ENCODE data around the gene DGKB. TPM values are rescaled to one million over a fixed set of nuclear protein-coding genes. Genes with fewer than 3 reads are reported as not detected.

Gene DGKB
- total RNA-seq, 8 experiments from 2014 or later, result 0.22 to 13.6 (median 9.0) TPM

DNA sequence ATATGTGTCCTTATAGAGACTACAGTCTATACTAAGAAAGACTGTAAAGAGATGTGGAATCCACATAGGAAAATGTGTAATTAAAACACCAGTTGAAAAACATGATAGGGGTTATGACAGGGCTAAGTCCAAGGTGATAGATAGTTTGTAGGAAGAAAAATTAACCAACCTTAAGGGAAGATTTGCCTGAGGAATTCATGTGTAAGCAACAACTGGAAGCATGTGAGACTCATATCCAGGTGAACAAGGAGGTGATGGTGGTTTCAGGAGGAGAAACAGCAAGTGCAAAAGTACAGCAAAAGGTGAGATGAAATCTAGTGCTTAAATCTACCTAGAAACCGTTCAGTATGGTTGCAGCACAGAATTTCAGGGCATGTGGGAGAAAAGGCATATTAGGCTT, 696.4 kb downstream of the DGKB start:
- in situ Hi-C loops (cut with MboI; ENCODE audit: low pct_unique_long_range_greater_than_20kb in 2 of 9, low sequenced_read_pairs in 9 of 9, unreplicated experiment in 9 of 9), result no loop called here
- no peak overlapping the region for H3K27ac ChIP-seq
- no peaks in the 10 kb centered on the region for H3K4me1 ChIP-seq (replicated peaks in 1 of 2)
- no peak for ATAC-seq (replicated peaks in 6 of 8)
- H3K4me3 ChIP-seq, result no peak overlapping the region
- WGBS, 10 experiments, result 0 to 100% (median 75%) methylated on average over 1 of the region's 1 CpG

DNA sequence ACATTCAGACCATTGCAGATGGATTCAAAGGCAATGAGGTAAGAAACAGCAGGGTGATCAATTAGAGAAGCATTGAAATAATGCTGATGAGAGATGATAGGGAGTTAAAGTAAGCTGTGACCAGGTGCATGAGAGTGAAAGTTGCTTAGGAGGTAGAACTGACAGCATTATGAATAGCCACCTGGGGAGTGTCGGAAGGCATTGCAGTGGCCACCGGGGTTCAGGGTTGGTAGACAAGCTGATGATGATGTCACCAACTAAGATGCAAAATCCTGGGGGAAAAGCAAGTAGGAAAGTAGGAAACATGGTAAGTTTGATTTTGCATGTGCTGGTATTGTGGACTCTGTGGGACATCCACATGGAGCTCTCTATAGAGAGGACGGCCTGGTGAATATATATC, 701.2 kb downstream of the DGKB start:
- WGBS, 10 experiments, result 60 to 94% (median 78%) methylated on average over 1 to 3 of the region's 3 CpGs; no CpG with 5 or more reads in 5 of the 10 experiments
- Histone ChIP-seq H3K4me3 (no peak overlapping the region), H3K4me1 (replicated peaks in 1 of 2) (peaks cover 0 to 4% of the 10 kb centered on the region in 2 donors), H3K27ac (no peak overlapping the region)
- ATAC-seq (replicated peaks in 6 of 8), result no peak
- in situ Hi-C loops (cut with MboI; ENCODE audit: low pct_unique_long_range_greater_than_20kb in 2 of 9, low sequenced_read_pairs in 9 of 9, unreplicated experiment in 9 of 9), result no loop called here

DNA sequence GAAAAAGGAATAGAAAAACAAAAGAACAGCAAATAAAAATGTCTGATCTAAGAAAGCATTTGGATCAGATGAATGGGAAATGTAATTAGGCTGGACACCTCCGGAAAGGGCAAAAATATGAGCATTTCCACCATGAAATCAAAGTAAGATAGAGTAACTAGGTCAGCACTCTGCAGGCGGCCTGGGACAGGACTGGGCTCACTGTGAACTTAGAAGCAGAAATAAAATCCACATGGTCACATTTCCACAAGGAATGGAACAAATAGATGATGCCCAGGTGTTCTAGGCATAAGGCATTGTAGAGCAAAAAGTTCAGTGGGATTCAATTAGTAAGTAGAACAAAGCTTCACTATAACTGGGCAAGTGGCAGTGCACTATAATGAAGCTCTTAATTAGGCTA, 703.2 kb downstream of the DGKB start:
- ATAC-seq (replicated peaks in 6 of 8), result no peak
- in situ Hi-C loops (cut with MboI; ENCODE audit: low pct_unique_long_range_greater_than_20kb in 2 of 9, low sequenced_read_pairs in 9 of 9, unreplicated experiment in 9 of 9), result no loop called here

GRCh38 chr7:14197280-14197679, 705.3 kb downstream of the DGKB start:
- no peak for ATAC-seq (replicated peaks in 6 of 8)
- Histone ChIP-seq H3K27ac (no peak overlapping the region), H3K4me3 (no peak overlapping the region), H3K4me1 (replicated peaks in 1 of 2) (peaks cover 4 to 6% of the 10 kb centered on the region in 2 donors)
- WGBS, 10 experiments, result 0 to 78% (median 64%) methylated on average over 1 to 3 of the region's 3 CpGs
- in situ Hi-C loops (cut with MboI; ENCODE audit: low pct_unique_long_range_greater_than_20kb in 2 of 9, low sequenced_read_pairs in 9 of 9, unreplicated experiment in 9 of 9), result no loop called here

More for the DNA sequence above, 703.2 kb downstream of the DGKB start:
- WGBS, 10 experiments, result 24 to 100% (median 83%) methylated on average over 1 to 2 of the region's 2 CpGs
- Histone ChIP-seq H3K4me1 (replicated peaks in 1 of 2) (peaks cover 4 to 6% of the 10 kb centered on the region in 2 donors), H3K27ac (no peak overlapping the region), H3K4me3 (no peak overlapping the region)

- 0 to 100% (median 83%) methylated on average over 1 to 2 of the region's 2 CpGs for WGBS, 10 experiments
- in situ Hi-C loops (cut with MboI; ENCODE audit: low pct_unique_long_range_greater_than_20kb in 2 of 9, low sequenced_read_pairs in 9 of 9, unreplicated experiment in 9 of 9), result no loop called here
- H3K4me1 ChIP-seq (replicated peaks in 1 of 2), result peaks cover 4 to 6% of the 10 kb centered on the region in 2 donors
- no peak overlapping the region for H3K4me3 ChIP-seq
- H3K27ac ChIP-seq, result no peak overlapping the region
- ATAC-seq (replicated peaks in 6 of 8), result no peak
These were observed 706.0 kb downstream of the DGKB start for GRCh38 chr7:14196555-14196954.

- Histone ChIP-seq H3K4me1 (replicated peaks in 1 of 2) (peaks cover 4 to 6% of the 10 kb centered on the region in 2 donors), H3K4me3 (no peak overlapping the region), H3K27ac (no peak overlapping the region)
- ATAC-seq (replicated peaks in 6 of 8), result peak in 1 of 8 experiments; percentile 18
- in situ Hi-C loops (cut with MboI; ENCODE audit: low pct_unique_long_range_greater_than_20kb in 2 of 9, low sequenced_read_pairs in 9 of 9, unreplicated experiment in 9 of 9), result no loop called here
- 13 to 100% (median 82%) methylated on average over 1 to 4 of the region's 4 CpGs for WGBS, 10 experiments
These were observed 706.7 kb downstream of the DGKB start for GRCh38 chr7:14195871-14196270.

- 20 to 74% (median 61%) methylated on average over 1 to 4 of the region's 4 CpGs; no CpG with 5 or more reads in 3 of the 10 experiments for WGBS, 10 experiments
- H3K27ac ChIP-seq, result no peak overlapping the region
- peaks cover 4 to 6% of the 10 kb centered on the region in 2 donors for H3K4me1 ChIP-seq (replicated peaks in 1 of 2)
- peak in 5 of 8 experiments; percentile 84 to 93 (median 91) for ATAC-seq (replicated peaks in 6 of 8)
- in situ Hi-C loops (cut with MboI; ENCODE audit: low pct_unique_long_range_greater_than_20kb in 2 of 9, low sequenced_read_pairs in 9 of 9, unreplicated experiment in 9 of 9), result no loop called here
- H3K4me3 ChIP-seq, result no peak overlapping the region
These were observed 707.5 kb downstream of the DGKB start for GRCh38 chr7:14195079-14195478.

- in situ Hi-C loops (cut with MboI; ENCODE audit: low pct_unique_long_range_greater_than_20kb in 2 of 9, low sequenced_read_pairs in 9 of 9, unreplicated experiment in 9 of 9), result no loop called here
- WGBS, 10 experiments, result 10 to 100% (median 70%) methylated on average over 1 to 4 of the region's 4 CpGs
- no peak overlapping the region for H3K4me3 ChIP-seq
- H3K27ac ChIP-seq, result no peak overlapping the region
- ATAC-seq (replicated peaks in 6 of 8), result no peak
- peaks cover 0 to 6% of the 10 kb centered on the region in 2 donors for H3K4me1 ChIP-seq (replicated peaks in 1 of 2)
These were observed 710.9 kb downstream of the DGKB start for GRCh38 chr7:14191686-14192098.

GRCh38 chr7:14184292-14184864, 718.2 kb downstream of the DGKB start:
- WGBS, 10 experiments, result 59 to 100% (median 89%) methylated on average over 1 to 3 of the region's 10 CpGs; no CpG with 5 or more reads in 4 of the 10 experiments
- no peaks in the 10 kb centered on the region for H3K4me1 ChIP-seq (replicated peaks in 1 of 2)
- ATAC-seq (replicated peaks in 6 of 8), result no peak
- no peak overlapping the region for H3K27ac ChIP-seq
- no peak overlapping the region for H3K4me3 ChIP-seq
- in situ Hi-C loops (cut with MboI; ENCODE audit: low pct_unique_long_range_greater_than_20kb in 2 of 9, low sequenced_read_pairs in 9 of 9, unreplicated experiment in 9 of 9), result no loop called here

- 22 to 100% (median 86%) methylated on average over 1 to 6 of the region's 6 CpGs; no CpG with 5 or more reads in 2 of the 10 experiments for WGBS, 10 experiments
- Histone ChIP-seq H3K4me1 (replicated peaks in 1 of 2) (no peaks in the 10 kb centered on the region), H3K27ac (no peak overlapping the region), H3K4me3 (no peak overlapping the region)
- in situ Hi-C loops (cut with MboI; ENCODE audit: low pct_unique_long_range_greater_than_20kb in 2 of 9, low sequenced_read_pairs in 9 of 9, unreplicated experiment in 9 of 9), result no loop called here
- ATAC-seq (replicated peaks in 6 of 8), result no peak
These were observed 722.8 kb downstream of the DGKB start for GRCh38 chr7:14179781-14180180.

- ATAC-seq (replicated peaks in 6 of 8), result no peak
- no peak overlapping the region for H3K4me3 ChIP-seq
- H3K27ac ChIP-seq, result no peak overlapping the region
- H3K4me1 ChIP-seq (replicated peaks in 1 of 2), result no peaks in the 10 kb centered on the region
- WGBS, 10 experiments, result 40 to 100% (median 90%) methylated on average over 1 to 5 of the region's 5 CpGs; no CpG with 5 or more reads in 4 of the 10 experiments
- in situ Hi-C loops (cut with MboI; ENCODE audit: low pct_unique_long_range_greater_than_20kb in 2 of 9, low sequenced_read_pairs in 9 of 9, unreplicated experiment in 9 of 9), result no loop called here
These were observed 724.7 kb downstream of the DGKB start for GRCh38 chr7:14177876-14178275.

DNA sequence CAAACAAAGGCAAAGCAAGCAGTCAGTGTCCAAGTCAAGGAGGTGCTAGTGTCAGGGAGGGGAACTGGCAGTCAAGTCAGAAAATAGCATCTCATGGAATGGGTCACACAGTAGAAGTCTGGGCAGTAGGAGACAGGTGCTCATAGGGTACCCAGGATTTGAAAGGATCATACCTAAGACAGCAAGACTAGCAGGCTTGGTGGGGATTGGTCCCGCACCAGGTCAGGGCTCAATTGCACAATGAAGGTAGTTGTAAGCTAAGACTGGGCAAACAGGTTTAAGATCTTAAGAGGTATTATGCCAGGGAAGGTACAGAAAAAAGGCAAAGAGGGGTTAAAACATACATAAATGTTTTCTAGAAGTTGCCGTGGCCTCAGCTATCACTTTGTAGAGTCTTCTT, 731.7 kb downstream of the DGKB start:
- no peak overlapping the region for H3K4me3 ChIP-seq
- no peaks in the 10 kb centered on the region for H3K4me1 ChIP-seq (replicated peaks in 1 of 2)
- 0 to 93% (median 48%) methylated on average over 1 to 2 of the region's 2 CpGs; no CpG with 5 or more reads in 2 of the 10 experiments for WGBS, 10 experiments
- ATAC-seq (replicated peaks in 6 of 8), result no peak
- H3K27ac ChIP-seq, result no peak overlapping the region
- in situ Hi-C loops (cut with MboI; ENCODE audit: low pct_unique_long_range_greater_than_20kb in 2 of 9, low sequenced_read_pairs in 9 of 9, unreplicated experiment in 9 of 9), result no loop called here

GRCh38 chr7:14158111-14158510, 744.4 kb downstream of the DGKB start:
- peaks cover 5 to 6% of the 10 kb centered on the region in 2 donors for H3K4me1 ChIP-seq (replicated peaks in 1 of 2)
- no peak for ATAC-seq (replicated peaks in 6 of 8)

DNA sequence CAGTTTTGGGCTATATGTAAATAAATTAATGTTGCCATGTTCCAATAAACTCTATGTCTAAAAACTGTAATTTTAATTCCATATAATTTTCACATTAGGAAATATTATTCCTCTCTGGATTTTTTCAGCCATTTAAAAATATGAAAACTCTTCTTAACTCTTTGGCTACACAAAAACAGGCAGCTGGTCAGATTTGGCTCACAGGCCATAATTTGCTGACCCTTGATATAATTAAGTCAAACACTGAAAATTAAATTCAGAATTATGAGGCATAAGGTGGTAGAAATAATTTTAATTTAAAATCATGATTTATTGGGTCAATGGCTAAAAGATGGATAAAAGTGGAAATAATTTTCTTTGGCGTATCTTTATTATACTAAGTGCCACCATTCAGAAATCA, 746.1 kb downstream of the DGKB start:
- Histone ChIP-seq H3K27ac (no peak overlapping the region), H3K4me1 (replicated peaks in 1 of 2) (peaks cover 0 to 5% of the 10 kb centered on the region in 2 donors), H3K4me3 (no peak overlapping the region)
- in situ Hi-C loops (cut with MboI; ENCODE audit: low pct_unique_long_range_greater_than_20kb in 2 of 9, low sequenced_read_pairs in 9 of 9, unreplicated experiment in 9 of 9), result no loop called here
- ATAC-seq (replicated peaks in 6 of 8), result no peak
- WGBS, 10 experiments, result 33 to 100% (median 85%) methylated on average over 1 of the region's 1 CpG

More at GRCh38 chr7:14158111-14158510, 744.4 kb downstream of the DGKB start:
- Histone ChIP-seq H3K27ac (no peak overlapping the region), H3K4me3 (no peak overlapping the region)
- WGBS, 10 experiments, result 26 to 100% (median 90%) methylated on average over 1 to 2 of the region's 2 CpGs; no CpG with 5 or more reads in 2 of the 10 experiments
- in situ Hi-C loops (cut with MboI; ENCODE audit: low pct_unique_long_range_greater_than_20kb in 2 of 9, low sequenced_read_pairs in 9 of 9, unreplicated experiment in 9 of 9), result no loop called here
